ENCODE data around the gene GFOD1.

- TF ChIP-seq, protein P1, sequence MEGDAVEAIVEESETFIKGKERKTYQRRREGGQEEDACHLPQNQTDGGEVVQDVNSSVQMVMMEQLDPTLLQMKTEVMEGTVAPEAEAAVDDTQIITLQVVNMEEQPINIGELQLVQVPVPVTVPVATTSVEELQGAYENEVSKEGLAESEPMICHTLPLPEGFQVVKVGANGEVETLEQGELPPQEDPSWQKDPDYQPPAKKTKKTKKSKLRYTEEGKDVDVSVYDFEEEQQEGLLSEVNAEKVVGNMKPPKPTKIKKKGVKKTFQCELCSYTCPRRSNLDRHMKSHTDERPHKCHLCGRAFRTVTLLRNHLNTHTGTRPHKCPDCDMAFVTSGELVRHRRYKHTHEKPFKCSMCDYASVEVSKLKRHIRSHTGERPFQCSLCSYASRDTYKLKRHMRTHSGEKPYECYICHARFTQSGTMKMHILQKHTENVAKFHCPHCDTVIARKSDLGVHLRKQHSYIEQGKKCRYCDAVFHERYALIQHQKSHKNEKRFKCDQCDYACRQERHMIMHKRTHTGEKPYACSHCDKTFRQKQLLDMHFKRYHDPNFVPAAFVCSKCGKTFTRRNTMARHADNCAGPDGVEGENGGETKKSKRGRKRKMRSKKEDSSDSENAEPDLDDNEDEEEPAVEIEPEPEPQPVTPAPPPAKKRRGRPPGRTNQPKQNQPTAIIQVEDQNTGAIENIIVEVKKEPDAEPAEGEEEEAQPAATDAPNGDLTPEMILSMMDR (IDR thresholded peaks at IDR 0.05): no peak
- no peak for TF ChIP-seq POLR2A (IDR thresholded peaks at IDR 0.05)
Measured at GRCh38 chr6:13507306-13507860, 20.0 kb upstream of the GFOD1 start.
